DOHH2 (cell line): ENCODE results near the gene HAPLN3.
"Not testable (repeated sequence)": the region's sequence is repeated elsewhere in the genome, so short reads cannot be mapped to it uniquely, and the experiment has no call there.

Experiments used
- H3F3A ChIP-seq: fragments of 200-600 bp; sonication (generic), shearing (Covaris generic); 2 replicates; pipeline ENCODE4 v1.6.0; 2016; ENCODE audit warnings: antibody characterized with exemption, mild to moderate bottlenecking; ENCODE audit not compliant: control insufficient read depth, insufficient read depth
- H3K27ac ChIP-seq: fragments of 200-600 bp; sonication (generic); 2 replicates; pipeline ENCODE4 v1.5.1; 2014; ENCODE audit warnings: low read depth, mild to moderate bottlenecking, low read length, moderate library complexity
- H3K27me3 ChIP-seq: fragments of 200-600 bp; sonication (generic); 2 replicates; pipeline ENCODE4 v1.6.1; 2014; ENCODE audit warnings: mild to moderate bottlenecking, low read length, mixed read lengths; ENCODE audit not compliant: control insufficient read depth
- H3K36me3 ChIP-seq: fragments of 200-600 bp; sonication (generic); 2 replicates; pipeline ENCODE4 v1.6.1; 2014; ENCODE audit warnings: mild to moderate bottlenecking, low read length, moderate library complexity, mixed read lengths; ENCODE audit not compliant: control insufficient read depth
- H3K4me1 ChIP-seq: fragments of 200-600 bp; sonication (generic); 2 replicates; pipeline ENCODE4 v1.6.1; 2014; ENCODE audit warnings: mild to moderate bottlenecking, low read length, mixed read lengths; ENCODE audit not compliant: control insufficient read depth
- H3K4me2 ChIP-seq: fragments of 200-600 bp; sonication (generic); 2 replicates; pipeline ENCODE4 v1.6.0; 2014; ENCODE audit warnings: mild to moderate bottlenecking, low read length, moderate library complexity
- H3K4me3 ChIP-seq: fragments of 200-600 bp; sonication (generic); 2 replicates; pipeline ENCODE4 v1.5.1; 2014; ENCODE audit warnings: mild to moderate bottlenecking, low read length, mixed read lengths
- H3K79me2 ChIP-seq: fragments of 200-600 bp; sonication (generic); 2 replicates; pipeline ENCODE4 v1.6.1; 2014; ENCODE audit warnings: mild to moderate bottlenecking, low read length, mixed read lengths; ENCODE audit not compliant: control insufficient read depth
- H3K9me2 ChIP-seq: fragments of 200-600 bp; sonication (generic); replicated peaks from 2 replicates; pipeline ENCODE4 v1.6.1; 2014; ENCODE audit warnings: mild to moderate bottlenecking, low read length, mixed read lengths; ENCODE audit not compliant: control insufficient read depth
- H3K9me3 ChIP-seq: fragments of 200-600 bp; sonication (generic); 2 replicates; pipeline ENCODE4 v1.6.1; 2014; ENCODE audit warnings: antibody characterized with exemption, low read length, mixed read lengths; ENCODE audit not compliant: control insufficient read depth, insufficient read depth
- H4K20me1 ChIP-seq: fragments of 200-600 bp; sonication (generic); 2 replicates; pipeline ENCODE4 v1.6.0; 2014; ENCODE audit warnings: low read depth, mild to moderate bottlenecking, antibody characterized with exemption, low read length, moderate library complexity; ENCODE audit not compliant: control insufficient read depth, insufficient read depth
- CTCF ChIP-seq: fragments of 200-600 bp; sonication (generic); IDR thresholded peaks from one replicate; pipeline ENCODE4 v1.5.1; 2014; ENCODE audit warnings: antibody characterized with exemption, mild to moderate bottlenecking, low read depth, low read length; ENCODE audit not compliant: poor library complexity, severe bottlenecking
- EZH2phosphoT487 ChIP-seq: fragments of 200-600 bp; sonication (generic); IDR thresholded peaks from 2 replicates; pipeline ENCODE4 v1.6.1; 2017; ENCODE audit warnings: borderline replicate concordance, mild to moderate bottlenecking, antibody characterized with exemption, low read length, moderate library complexity, mixed read lengths

Gene HAPLN3

GRCh38 chr15:88938802-88939485, 43.6 kb upstream of the HAPLN3 start:
- TF ChIP-seq EZH2phosphoT487 (no peak), CTCF (no peak)
- H3K4me2 ChIP-seq: no peak overlapping the region

GRCh38 chr15:88934449-88934848, 39.1 kb upstream of the HAPLN3 start:
- H3K9me2 ChIP-seq, H3K4me2 ChIP-seq, H4K20me1 ChIP-seq, H3K79me2 ChIP-seq, H3K4me1 ChIP-seq, H3K27ac ChIP-seq, H3K9me3 ChIP-seq, H3F3A ChIP-seq, H3K4me3 ChIP-seq, H3K36me3 ChIP-seq: not testable (repeated sequence)
- peaks cover 11% of the 10 kb centered on the region for H3K27me3 ChIP-seq

More at GRCh38 chr15:88938802-88939485, 43.6 kb upstream of the HAPLN3 start:
- Histone ChIP-seq H3K36me3 (no peaks in the 10 kb centered on the region), H4K20me1 (no peaks in the 10 kb centered on the region), H3K27ac (no peak overlapping the region), H3F3A (no peaks in the 10 kb centered on the region), H3K9me2 (no peaks in the 10 kb centered on the region), H3K27me3 (no peaks in the 10 kb centered on the region), H3K4me3 (no peak overlapping the region), H3K9me3 (no peaks in the 10 kb centered on the region), H3K79me2 (no peaks in the 10 kb centered on the region), H3K4me1 (no peaks in the 10 kb centered on the region)

GRCh38 chr15:88932875-88933330, 37.6 kb upstream of the HAPLN3 start:
- Histone ChIP-seq H3K9me3 (no peaks in the 10 kb centered on the region; the same call in 1 of the 2 replicates), H3K79me2 (no peaks in the 10 kb centered on the region), H3K4me1 (no peaks in the 10 kb centered on the region), H4K20me1 (no peaks in the 10 kb centered on the region), H3K27ac (no peak overlapping the region), H3K36me3 (no peaks in the 10 kb centered on the region), H3K4me2 (no peak overlapping the region), H3K4me3 (no peak overlapping the region), H3K9me2 (no peaks in the 10 kb centered on the region), H3K27me3 (peaks cover 15% of the 10 kb centered on the region), H3F3A (no peaks in the 10 kb centered on the region)
- TF ChIP-seq CTCF: no peak
- TF ChIP-seq EZH2phosphoT487: no peak

- no peaks in the 10 kb centered on the region for H3K79me2 ChIP-seq
- TF ChIP-seq EZH2phosphoT487: no peak
- no peaks in the 10 kb centered on the region for H4K20me1 ChIP-seq
- H3K9me2 ChIP-seq: no peaks in the 10 kb centered on the region
- H3K4me3 ChIP-seq: no peak overlapping the region
- H3K27me3 ChIP-seq: peaks cover 15% of the 10 kb centered on the region
- no peaks in the 10 kb centered on the region for H3K36me3 ChIP-seq
- no peaks in the 10 kb centered on the region; the same call in 1 of the 2 replicates for H3K9me3 ChIP-seq
- H3K27ac ChIP-seq: no peak overlapping the region
- no peaks in the 10 kb centered on the region for H3K4me1 ChIP-seq
- no peaks in the 10 kb centered on the region for H3F3A ChIP-seq
- no peak overlapping the region for H3K4me2 ChIP-seq
These were observed 37.0 kb upstream of the HAPLN3 start for GRCh38 chr15:88932271-88932874.
